IMR-90 (cell line): Measurements from ENCODE around the gene RER1. TPM values are rescaled to one million over a fixed set of nuclear protein-coding genes. Genes with fewer than 3 reads are reported as not detected.

Experiments used
- ATAC-seq: fragments of 200-7000 bp; cut with Tn5 transposase; 2 replicates; pipeline ENCODE4 v1.9.1; 2020; ENCODE audit warnings: low read depth, mild to moderate bottlenecking, moderate library complexity
- BruUV-seq: library from RNA; stranded (reverse); fragments of 400-500 nt; replicated peaks from 2 replicates; lab custom pipeline; 2021; lab: Mats Ljungman, UMichigan
- CTCF ChIA-PET: fragments of 300-600 bp; formaldehyde crosslinking; extraction: SDS; loops from one replicate; lab custom pipeline; 2021; ENCODE audit warnings: antibody characterized with exemption; lab: Yijun Ruan, JAX
- POLR2A ChIA-PET: fragments of 300-600 bp; sonication (Branson Sonifier 250); formaldehyde crosslinking; loops from one replicate; lab custom pipeline; 2022; ENCODE audit warnings: antibody characterized with exemption; ENCODE audit not compliant: unreplicated experiment; lab: Charles Lee
- DNase-seq: peaks from one replicate; pipeline ENCODE4 v3.0.0; 2013
- H2AFZ ChIP-seq: replicated peaks from 2 replicates; pipeline ENCODE3; 2013; ENCODE audit warnings: low read length, mild to moderate bottlenecking; ENCODE audit not compliant: poor library complexity
- H2AK5ac ChIP-seq: 2 replicates; pipeline ENCODE4 v1.6.1; 2013; ENCODE audit warnings: low read depth, low read length, inconsistent platforms
- H2AK9ac ChIP-seq: replicated peaks from 2 replicates; pipeline ENCODE3; 2013; ENCODE audit warnings: mild to moderate bottlenecking, low read depth, low read length, moderate library complexity; ENCODE audit not compliant: poor library complexity
- H2BK120ac ChIP-seq: 2 replicates; pipeline ENCODE4 v1.6.1; 2013; ENCODE audit warnings: low read depth, low read length, inconsistent platforms
- H2BK15ac ChIP-seq: 3 replicates; pipeline ENCODE4 v1.6.1; 2013; ENCODE audit warnings: low read depth, low read length, inconsistent platforms
- H2BK20ac ChIP-seq: 2 replicates; pipeline ENCODE4 v1.6.1; 2013; ENCODE audit warnings: low read depth, mild to moderate bottlenecking, inconsistent platforms, low read length, moderate library complexity
- H2BK5ac ChIP-seq: 2 replicates; pipeline ENCODE4 v1.6.1; 2013; ENCODE audit warnings: mild to moderate bottlenecking, low read depth, low read length, inconsistent platforms; ENCODE audit not compliant: poor library complexity, severe bottlenecking
- H3K14ac ChIP-seq: replicated peaks from 2 replicates; pipeline ENCODE4 v1.6.1; 2013; ENCODE audit warnings: low read depth, low read length, inconsistent platforms
- H3K18ac ChIP-seq: 2 replicates; pipeline ENCODE4 v1.6.1; 2013; ENCODE audit warnings: low read depth, low read length, control low read depth
- H3K23ac ChIP-seq: 2 replicates; pipeline ENCODE4 v1.6.1; 2013; ENCODE audit warnings: low read depth, low read length, inconsistent platforms
- H3K27ac ChIP-seq: 2 replicates; pipeline ENCODE4 v1.5.1; 2013; ENCODE audit warnings: mild to moderate bottlenecking, control low read depth, low read length; ENCODE audit not compliant: insufficient read depth
- H3K27me3 ChIP-seq: 2 replicates; pipeline ENCODE4 v1.6.1; 2013; ENCODE audit warnings: low read length; ENCODE audit not compliant: control insufficient read depth, insufficient read depth
- H3K36me3 ChIP-seq: 2 replicates; pipeline ENCODE4 v1.6.1; 2013; ENCODE audit warnings: low read length, mixed read lengths; ENCODE audit not compliant: control insufficient read depth, insufficient read depth
- H3K4ac ChIP-seq: 2 replicates; pipeline ENCODE4 v1.6.1; 2013; ENCODE audit warnings: low read depth, low read length, inconsistent platforms
- H3K4me1 ChIP-seq: 2 replicates; pipeline ENCODE4 v1.6.1; 2013; ENCODE audit warnings: low read length, mixed read lengths; ENCODE audit not compliant: control insufficient read depth, insufficient read depth
- H3K4me2 ChIP-seq: 2 replicates; pipeline ENCODE4 v1.6.1; 2013; ENCODE audit warnings: low read depth, mild to moderate bottlenecking, control low read depth, low read length, moderate library complexity
- H3K4me3 ChIP-seq: 2 replicates; pipeline ENCODE4 v1.5.1; 2013; ENCODE audit warnings: low read depth, mild to moderate bottlenecking, control low read depth, low read length, moderate library complexity; ENCODE audit not compliant: insufficient read depth
- H3K56ac ChIP-seq: 2 replicates; pipeline ENCODE4 v1.6.1; 2013; ENCODE audit warnings: low read length, inconsistent platforms; ENCODE audit not compliant: insufficient read depth; ENCODE audit errors: extremely low read depth
- H3K79me1 ChIP-seq, 2 experiments: 2 replicates each; pipeline ENCODE4 v1.6.1; 2013; ENCODE audit warnings: low read length in 2 of 2, inconsistent platforms in 1 of 2, low read depth in 1 of 2
- H3K9ac ChIP-seq: 2 replicates; pipeline ENCODE4 v1.6.1; 2013; ENCODE audit warnings: low read depth, low read length, control low read depth
- H3K9me1 ChIP-seq: 2 replicates; pipeline ENCODE4 v1.6.1; 2013; ENCODE audit warnings: low read length, inconsistent platforms; ENCODE audit not compliant: insufficient read depth
- H3K9me3 ChIP-seq: 2 replicates; pipeline ENCODE4 v1.6.1; 2013; ENCODE audit warnings: low read length; ENCODE audit not compliant: control insufficient read depth, insufficient read depth
- H4K20me1 ChIP-seq: 2 replicates; pipeline ENCODE4 v1.6.1; 2013; ENCODE audit warnings: low read length, inconsistent platforms; ENCODE audit not compliant: insufficient read depth
- H4K5ac ChIP-seq: 2 replicates; pipeline ENCODE4 v1.6.1; 2013; ENCODE audit warnings: mild to moderate bottlenecking, low read depth, low read length, control low read depth
- H4K8ac ChIP-seq, 2 experiments: 2 replicates each; pipeline ENCODE4 v1.6.1; 2013; ENCODE audit warnings: low read depth in 2 of 2, low read length in 2 of 2, control low read depth in 1 of 2, inconsistent platforms in 1 of 2
- H4K91ac ChIP-seq: 2 replicates; pipeline ENCODE4 v1.6.1; 2013; ENCODE audit warnings: low read depth, low read length, inconsistent platforms; ENCODE audit not compliant: insufficient read depth
- BHLHE40 ChIP-seq: fragments of 150-350 bp; IDR thresholded peaks from 2 replicates; pipeline ENCODE4 v1.6.1; 2016; ENCODE audit warnings: mild to moderate bottlenecking, low read depth, low read length
- CHD1 ChIP-seq: IDR thresholded peaks from 2 replicates; pipeline ENCODE4 v1.6.1; 2012; ENCODE audit warnings: low read depth, low read length, improper control_type of control experiment
- CTCF ChIP-seq: conservative IDR thresholded peaks from 2 replicates; pipeline ENCODE4 v1.5.1; 2012; ENCODE audit warnings: mild to moderate bottlenecking, low read depth, low read length, improper control_type of control experiment
- FOS ChIP-seq: fragments of 150-350 bp; IDR thresholded peaks from 2 replicates; pipeline ENCODE4 v1.6.1; 2016; ENCODE audit warnings: low read depth, low read length
- MAFK ChIP-seq: IDR thresholded peaks from 2 replicates; pipeline ENCODE4 v1.6.1; 2012; ENCODE audit warnings: low read depth, low read length, improper control_type of control experiment
- MXI1 ChIP-seq: IDR thresholded peaks from 2 replicates; pipeline ENCODE4 v1.6.1; 2012; ENCODE audit warnings: low read depth, mild to moderate bottlenecking, low read length, moderate library complexity, borderline replicate concordance
- NFE2L2 ChIP-seq: fragments of 150-350 bp; IDR thresholded peaks from 2 replicates; pipeline ENCODE4 v1.6.1; 2016; ENCODE audit warnings: low read depth, mild to moderate bottlenecking, low read length
- RCOR1 ChIP-seq: IDR thresholded peaks from 2 replicates; pipeline ENCODE4 v1.6.1; 2012; ENCODE audit warnings: mild to moderate bottlenecking, low read length, improper control_type of control experiment; ENCODE audit not compliant: insufficient replicate concordance
- RFX5 ChIP-seq: IDR thresholded peaks from 2 replicates; pipeline ENCODE4 v1.8.0; 2012; ENCODE audit warnings: low read depth, mild to moderate bottlenecking, low read length, moderate library complexity
- SMC3 ChIP-seq: fragments of 150-350 bp; IDR thresholded peaks from 2 replicates; pipeline ENCODE4 v1.6.1; 2016; ENCODE audit warnings: low read depth, mild to moderate bottlenecking, antibody characterized with exemption, low read length, moderate library complexity
- USF2 ChIP-seq: fragments of 150-350 bp; IDR thresholded peaks from 2 replicates; pipeline ENCODE4 v1.6.1; 2017; ENCODE audit warnings: mild to moderate bottlenecking, antibody characterized with exemption, low read length, low read depth
- WGBS, 2 experiments: methylation state at CpG; one replicate each; pipeline versions ENCODE4 v1.1.5 to v1.1.7; 2013; ENCODE audit warnings: missing lambda C conversion rate in 2 of 2; ENCODE audit not compliant: insufficient read length in 1 of 2; ENCODE audit errors: extremely low coverage in 2 of 2; 5-methylcytosine and 5-hydroxymethylcytosine counted together
- dilution Hi-C: fragments of 300-500 bp; cut with HindIII; formaldehyde crosslinking; loops from one replicate; pipeline ENCODE4 v1.14.3; 2018; ENCODE audit warnings: low sequenced_read_pairs; ENCODE audit not compliant: unreplicated experiment
- in situ Hi-C: fragments of 300-500 bp; cut with MboI; formaldehyde crosslinking; loops from 3 replicates; pipeline ENCODE4 v1.14.3; 2019; ENCODE audit warnings: low sequenced_read_pairs, inconsistent platforms, mixed read lengths
- intact Hi-C: fragments of 100-400 bp; cut with micrococcal nuclease; formaldehyde crosslinking; loops from 2 replicates; pipeline ENCODE4 v1.10.0; 2022
- polyA plus RNA-seq, 3 experiments: library from polyadenylated mRNA; depleted of rRNA; stranded (reverse); fragments of >200 nt; gene quantifications; 2 replicates each; pipeline ENCODE4 v1.2.3, GENCODE V29; 2012; ENCODE audit warnings: low replicate concordance in 1 of 3
- total RNA-seq: library from RNA; depleted of rRNA; stranded (reverse); fragments of >200 nt; gene quantifications from 2 replicates; pipeline ENCODE4 v1.2.3, GENCODE V29; 2012

Gene RER1
- total and polyA plus RNA-seq, 2 of the 4 experiments (the other 2 are of a cell fraction): 47.1 to 240 TPM

- DNase-seq: no peak
- no peak overlapping the region for H2BK15ac ChIP-seq
- no peak overlapping the region for H4K91ac ChIP-seq
- no peak overlapping the region for H3K18ac ChIP-seq
- no peaks in the 10 kb centered on the region for H3K4me1 ChIP-seq
- H3K4ac ChIP-seq: no peak overlapping the region
- H3K9ac ChIP-seq: no peak overlapping the region
- TF ChIP-seq MAFK (no peak), FOS (no peak), NFE2L2 (no peak), CTCF (no peak), RFX5 (no peak), BHLHE40 (no peak), SMC3 (no peak), CHD1 (no peak), MXI1 (no peak), RCOR1 (no peak), USF2 (no peak)
- H3K14ac ChIP-seq: no peak overlapping the region
- no peaks in the 10 kb centered on the region for H3K79me1 ChIP-seq
- no peaks in the 10 kb centered on the region for H3K36me3 ChIP-seq
- dilution Hi-C loops (no loop called here), intact Hi-C loops (no loop called here), in situ Hi-C loops (loop anchor here (25.0 kb wide), 1 partner anchor 389 kb away; no protein-coding TSS in a partner anchor)
- H2AK5ac ChIP-seq: no peak overlapping the region
- H3K27me3 ChIP-seq: no peaks in the 10 kb centered on the region
- H3K4me3 ChIP-seq: no peak overlapping the region
- H4K20me1 ChIP-seq: no peaks in the 10 kb centered on the region
- BruUV-seq: no TSS peak
- H4K8ac ChIP-seq: no peak overlapping the region
- ChIA-PET CTCF (no interaction called here), POLR2A (no interaction called here)
- no peak overlapping the region for H2BK120ac ChIP-seq
- no peak overlapping the region for H2BK5ac ChIP-seq
- no peak overlapping the region for H3K23ac ChIP-seq
- no peak overlapping the region for H2BK20ac ChIP-seq
- WGBS, 2 experiments: 84% methylated on average over 13 of the region's 31 CpGs; no CpG with 5 or more reads in 1 of the 2 experiments
- no peak overlapping the region for H3K27ac ChIP-seq
- no peak overlapping the region for H3K4me2 ChIP-seq
- H3K9me3 ChIP-seq: no peaks in the 10 kb centered on the region
- H3K56ac ChIP-seq: no peak overlapping the region
- no peak for ATAC-seq
- no peaks in the 10 kb centered on the region for H3K9me1 ChIP-seq
- H2AK9ac ChIP-seq: no peak overlapping the region
- H4K5ac ChIP-seq: no peak overlapping the region
- H2AFZ ChIP-seq: no peak overlapping the region
These were observed 40.6 kb upstream of the RER1 start for GRCh38 chr1:2350911-2351655.
